ENCODE measurements around the gene TTC38. TPM values are rescaled to one million over a fixed set of nuclear protein-coding genes. Genes with fewer than 3 reads are reported as not detected.

The TTC38 gene
- total RNA-seq, 4 donors from 2014 or later = 30.4 to 58.3 (median 43.1) TPM

GRCh38 chr22:46317646-46318045 is 49.8 kb downstream of the TTC38 start:
- H3K9me3 ChIP-seq = no peaks in the 10 kb centered on the region
- H3K27ac ChIP-seq = no peak overlapping the region
- TF ChIP-seq POLR2A (IDR thresholded peaks at IDR 0.05) = no peak
- no peak for TF ChIP-seq CTCF (IDR thresholded peaks at IDR 0.05 in 4 of 5, conservative IDR thresholded peaks at IDR 0.05 in 1 of 5)
- no peak overlapping the region for H3K4me3 ChIP-seq
- in situ Hi-C loops (cut with MboI; ENCODE audit: low sequenced_read_pairs in 4 of 4) (loop anchor here in 2 of 4 donors (10.0 kb wide), 3 partner anchors 193 to 323 kb away; no protein-coding TSS in a partner anchor), intact Hi-C loops (cut with DNase I; ENCODE audit: low total_unique reads) (no loop called here)
- H3K4me1 ChIP-seq = peaks cover 0 to 5% of the 10 kb centered on the region in 2 donors
- H3K36me3 ChIP-seq = no peaks in the 10 kb centered on the region
- ATAC-seq = no peak
- no peak for DNase-seq
- no peaks in the 10 kb centered on the region for H3K27me3 ChIP-seq

- Histone ChIP-seq H3K36me3 (no peaks in the 10 kb centered on the region), H3K27me3 (no peaks in the 10 kb centered on the region), H3K4me1 (peaks cover 0 to 5% of the 10 kb centered on the region in 2 donors), H3K27ac (no peak overlapping the region), H3K9me3 (no peaks in the 10 kb centered on the region), H3K4me3 (no peak overlapping the region)
- TF ChIP-seq CTCF (IDR thresholded peaks at IDR 0.05 in 4 of 5, conservative IDR thresholded peaks at IDR 0.05 in 1 of 5) = no peak
- ATAC-seq (no peak), DNase-seq (no peak)
- intact Hi-C loops (cut with DNase I; ENCODE audit: low total_unique reads) = no loop called here
- in situ Hi-C loops (cut with MboI; ENCODE audit: low sequenced_read_pairs in 4 of 4) = loop anchor here in 2 of 4 donors (10.0 kb wide), 3 partner anchors 194 to 324 kb away; no protein-coding TSS in a partner anchor
These were observed 50.8 kb downstream of the TTC38 start for GRCh38 chr22:46318576-46318975.

- no peaks in the 10 kb centered on the region for H3K36me3 ChIP-seq
- DNase-seq (no peak), ATAC-seq (no peak)
- H3K27ac ChIP-seq = no peak overlapping the region
- H3K4me3 ChIP-seq = no peak overlapping the region
- no peak for TF ChIP-seq POLR2A (IDR thresholded peaks at IDR 0.05)
- TF ChIP-seq CTCF (IDR thresholded peaks at IDR 0.05 in 4 of 5, conservative IDR thresholded peaks at IDR 0.05 in 1 of 5) = no peak
- H3K9me3 ChIP-seq = no peaks in the 10 kb centered on the region
- no peaks in the 10 kb centered on the region for H3K27me3 ChIP-seq
- intact Hi-C loops (cut with DNase I; ENCODE audit: low total_unique reads) (no loop called here), in situ Hi-C loops (cut with MboI; ENCODE audit: low sequenced_read_pairs in 4 of 4) (loop anchor here in 2 of 4 donors (10.0 kb wide), 3 partner anchors 195 to 325 kb away; no protein-coding TSS in a partner anchor)
- no peaks in the 10 kb centered on the region for H3K4me1 ChIP-seq
These were observed 51.5 kb downstream of the TTC38 start for GRCh38 chr22:46319319-46319718.

- DNase-seq = no peak
- Histone ChIP-seq H3K4me3 (no peak overlapping the region), H3K9me3 (no peaks in the 10 kb centered on the region), H3K4me1 (no peaks in the 10 kb centered on the region), H3K27me3 (no peaks in the 10 kb centered on the region), H3K36me3 (no peaks in the 10 kb centered on the region), H3K27ac (no peak overlapping the region)
- no peak for ATAC-seq
- intact Hi-C loops (cut with DNase I; ENCODE audit: low total_unique reads) (no loop called here), in situ Hi-C loops (cut with MboI; ENCODE audit: low sequenced_read_pairs in 4 of 4) (no loop called here)
- TF ChIP-seq CTCF (IDR thresholded peaks at IDR 0.05 in 4 of 5, conservative IDR thresholded peaks at IDR 0.05 in 1 of 5) = no peak
- no peak for TF ChIP-seq POLR2A (IDR thresholded peaks at IDR 0.05)
These were observed 52.4 kb downstream of the TTC38 start for GRCh38 chr22:46320166-46320710.

All from gastrocnemius medialis (tissue), 4 donors.